GM21786 (cell line): ENCODE data around the gene NIPAL4.

Experiments used
- ATAC-seq: cut with Tn5 transposase; IDR thresholded peaks from one replicate; pipeline ENCODE4 v1.9.1; 2021; ENCODE audit not compliant: unreplicated experiment

NIPAL4 gene

DNA sequence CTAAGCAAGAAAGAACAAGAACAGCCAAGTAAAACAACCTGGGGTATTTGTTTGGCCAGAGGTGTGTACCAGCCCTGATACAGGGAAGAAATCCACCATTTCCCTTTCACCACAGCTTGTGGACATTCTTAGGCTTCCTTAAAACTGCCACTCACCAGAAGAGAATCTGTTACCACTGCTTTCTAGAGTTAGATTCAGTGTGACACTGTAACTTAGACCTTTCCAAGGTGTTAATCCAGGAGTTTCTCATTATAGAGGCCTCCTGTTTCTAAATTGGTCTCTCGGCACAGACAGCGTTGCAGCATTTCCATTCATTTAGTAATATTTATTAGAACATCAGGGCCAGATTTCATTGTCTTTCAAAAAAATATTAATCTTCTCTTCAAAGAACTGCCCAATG, 55.0 kb downstream of the NIPAL4 start:
- no peak for ATAC-seq

DNA sequence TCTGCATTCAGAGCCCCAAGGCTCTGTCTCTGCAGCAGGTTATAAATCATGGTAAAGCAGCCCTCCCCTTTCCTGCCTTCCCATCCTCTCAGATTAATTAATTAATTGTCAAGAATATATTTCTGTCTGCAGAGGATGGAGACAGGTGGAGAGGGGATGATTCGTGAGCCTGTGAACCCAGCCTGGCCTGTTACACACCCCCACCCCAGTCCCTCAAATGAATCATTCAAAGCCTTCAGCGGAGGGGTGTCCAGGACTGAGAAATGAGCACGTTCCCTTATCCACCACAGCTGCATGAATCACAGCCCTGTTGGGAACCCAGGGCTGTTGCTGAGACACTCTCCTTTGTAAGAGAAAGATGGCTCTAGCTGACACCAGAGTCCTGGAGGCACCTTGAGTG, 56.0 kb downstream of the NIPAL4 start:
- no peak for ATAC-seq

DNA sequence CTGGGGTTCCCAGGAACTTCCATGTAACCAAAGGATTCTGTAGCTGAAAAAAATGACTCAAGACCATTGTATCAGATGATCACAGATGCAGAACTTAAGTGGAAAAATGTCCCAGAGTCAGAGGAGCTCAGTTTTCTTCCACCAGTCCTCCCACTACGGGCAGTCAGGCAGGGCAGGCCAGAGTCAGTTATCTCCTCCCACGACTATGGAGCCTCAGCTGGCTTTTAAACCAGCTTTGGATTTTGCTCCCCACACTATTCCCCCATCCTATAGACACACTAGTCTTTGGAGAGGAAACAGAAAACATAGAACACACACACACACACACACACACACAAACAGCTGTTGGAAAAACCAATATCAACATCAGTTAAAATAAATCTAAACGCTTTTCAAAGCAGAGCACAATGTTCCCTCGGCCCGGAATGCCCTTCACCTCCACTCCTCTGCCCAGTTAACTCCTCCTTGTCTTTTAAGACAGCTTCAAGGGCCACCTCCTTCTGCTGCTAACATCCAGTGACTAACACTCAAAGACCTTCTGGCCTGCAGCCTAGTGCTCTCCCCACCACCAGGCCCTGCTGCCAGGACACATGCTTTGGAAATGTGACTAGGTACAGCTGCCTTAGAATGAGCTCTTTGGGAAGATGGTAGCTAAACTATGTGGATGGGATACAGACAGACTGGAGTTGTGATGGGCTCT, 56.8 kb downstream of the NIPAL4 start:
- no peak for ATAC-seq

DNA sequence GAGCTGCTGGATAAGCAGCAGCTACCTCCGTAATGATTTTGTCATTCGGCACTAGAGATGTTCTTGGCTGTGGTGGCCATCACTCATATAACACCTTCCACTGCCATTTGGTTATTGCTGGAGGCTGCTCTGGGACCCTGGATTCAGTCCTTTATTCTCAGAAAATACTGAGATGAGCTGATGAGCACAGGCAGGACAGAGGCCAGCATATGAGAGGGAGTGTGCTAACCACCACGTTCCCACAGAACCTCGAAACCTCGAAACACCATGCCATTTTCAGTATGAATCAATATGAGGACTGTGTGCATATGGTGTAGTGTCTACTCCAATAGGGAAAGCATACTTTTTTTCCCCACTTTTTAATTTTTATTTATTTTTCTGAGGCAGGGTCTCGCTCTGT, 59.0 kb downstream of the NIPAL4 start:
- ATAC-seq = peak; percentile 73

DNA sequence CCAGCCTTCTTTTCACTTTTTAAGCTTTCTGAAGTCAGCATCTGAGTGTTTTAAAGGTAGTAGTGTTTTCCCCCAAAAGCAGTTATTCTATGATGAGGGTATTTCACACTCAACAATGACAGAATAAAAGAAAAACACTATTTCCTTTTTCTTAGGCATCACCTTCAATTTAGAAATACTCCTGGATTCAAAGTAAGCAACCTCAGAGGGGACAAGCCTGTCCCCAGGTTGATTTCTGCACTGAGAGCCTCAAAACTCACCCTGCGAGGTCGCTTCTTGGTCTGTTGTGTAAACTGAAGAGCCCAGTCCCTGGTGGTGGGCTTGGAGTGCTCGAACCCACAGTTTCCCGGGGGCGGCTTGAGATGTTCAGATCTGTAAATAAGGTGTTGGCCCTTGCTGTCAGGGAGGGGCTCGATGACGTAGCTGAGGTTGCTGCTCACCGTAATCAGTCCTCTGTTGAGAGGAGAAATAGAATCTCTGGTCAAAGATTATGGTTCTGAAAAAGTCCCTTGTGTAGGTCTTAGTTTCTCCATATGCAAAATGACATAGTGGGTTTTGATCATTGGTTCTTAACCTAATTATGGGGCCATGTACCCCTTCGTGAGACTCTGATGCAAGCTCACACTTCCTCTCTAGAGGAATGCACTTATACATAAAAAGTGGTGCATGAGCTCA, 59.7 kb downstream of the NIPAL4 start:
- ATAC-seq = peak; percentile 73

DNA sequence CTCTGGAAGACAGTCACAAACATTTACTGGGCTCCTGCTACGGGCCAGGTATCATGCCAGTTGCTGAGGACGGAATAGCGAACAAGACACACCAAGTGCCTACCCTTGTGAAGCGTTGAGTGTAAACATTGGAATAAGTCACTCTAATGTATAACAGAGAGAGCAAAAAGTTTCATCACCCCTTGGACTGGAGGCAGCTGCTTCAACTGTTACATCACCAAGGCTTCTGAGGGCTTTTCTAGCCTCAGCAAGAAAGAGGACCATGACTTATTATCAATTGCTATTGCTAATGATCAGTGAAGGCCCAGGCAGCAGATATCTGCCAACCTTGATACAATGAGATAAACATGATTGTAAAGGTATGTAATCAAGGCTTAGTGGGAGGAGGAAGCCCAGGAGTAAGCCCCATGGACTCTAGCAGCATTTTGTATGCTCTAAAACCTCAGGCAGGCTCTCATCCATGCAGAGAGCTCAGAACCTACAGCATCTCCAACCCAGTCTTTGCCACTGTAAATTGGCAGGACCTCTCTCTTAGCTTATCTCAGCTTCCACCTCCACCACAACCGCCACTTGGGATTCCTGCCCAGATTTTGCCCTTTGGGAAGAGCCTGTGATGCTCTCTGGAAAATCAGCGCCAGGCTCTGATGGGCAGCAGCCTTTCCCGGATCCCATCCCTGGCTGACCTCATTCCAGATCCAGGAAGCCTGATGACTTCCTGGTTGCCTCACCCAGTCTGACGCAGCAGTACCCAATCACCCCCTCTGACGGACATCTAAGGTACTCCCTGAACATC, 61.1 kb downstream of the NIPAL4 start:
- no peak for ATAC-seq

DNA sequence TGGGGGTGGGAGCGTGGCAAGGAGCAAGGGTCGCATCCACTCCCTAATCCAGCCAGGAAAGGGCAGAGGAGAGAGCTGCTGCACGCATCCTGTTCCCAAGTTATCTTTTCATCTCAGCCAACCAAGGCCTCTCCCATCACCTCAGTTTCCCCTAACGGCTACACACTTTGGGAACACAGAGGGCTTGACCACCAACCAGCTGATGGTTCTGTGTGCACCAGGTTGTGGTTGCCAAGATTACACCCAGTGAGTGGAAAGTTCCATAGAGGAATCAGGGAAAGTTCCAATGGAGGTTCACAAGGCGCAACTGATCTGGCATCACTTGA, 61.7 kb downstream of the NIPAL4 start:
- no peak for ATAC-seq

DNA sequence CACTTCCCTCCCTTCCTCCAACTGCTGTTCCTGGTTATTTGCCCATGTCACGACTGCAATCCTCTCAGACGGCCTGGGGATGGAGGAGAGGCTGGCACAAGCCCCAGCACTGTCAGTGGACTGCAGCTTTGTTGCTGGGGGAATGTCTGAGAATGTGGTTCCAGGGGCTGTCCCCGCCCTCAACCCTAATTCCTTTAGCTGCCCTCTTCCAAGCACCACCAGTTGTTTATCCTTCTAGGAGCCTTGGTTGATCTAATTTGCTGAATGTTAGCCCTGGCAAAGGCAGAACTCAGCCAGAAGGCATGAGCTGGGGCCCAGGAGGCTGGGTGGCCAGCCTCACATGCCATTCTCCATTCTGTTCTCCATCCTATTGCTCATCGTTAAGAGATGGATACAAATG, 64.0 kb downstream of the NIPAL4 start:
- ATAC-seq = no peak
